Upper lobe of left lung (tissue), 6 donors: ENCODE data around the gene LNX2. TPM values are rescaled to one million over a fixed set of nuclear protein-coding genes. Genes with fewer than 3 reads are reported as not detected.

ENCODE experiments used
- ATAC-seq, 2 donors: fragments of 200-7000 bp; cut with Tn5 transposase; one replicate each; pipeline ENCODE4 v1.9.1; 2022; ENCODE audit warnings: mild to moderate bottlenecking in 2 of 2, moderate library complexity in 2 of 2; ENCODE audit not compliant: low FRiP score in 2 of 2
- DNase-seq, 2 donors: peaks; one replicate each; pipeline ENCODE4 v3.0.0-alpha.2; 2019 to 2020
- H3K27ac ChIP-seq, 4 donors: fragments of 200-600 bp; sonication (generic); one replicate each; pipeline ENCODE4 v1.5.1; 2016 to 2019
- H3K27me3 ChIP-seq, 4 donors: fragments of 200-600 bp; sonication (generic); one replicate each; pipeline ENCODE4 v1.5.1; 2017 to 2019
- H3K36me3 ChIP-seq, 4 donors: fragments of 200-600 bp; sonication (generic); one replicate each; pipeline ENCODE4 v1.5.1; 2016 to 2019
- H3K4me1 ChIP-seq, 4 donors: fragments of 200-600 bp; sonication (generic); one replicate each; pipeline ENCODE4 v1.5.1; 2018 to 2019
- H3K4me3 ChIP-seq, 4 donors: fragments of 200-600 bp; sonication (generic); one replicate each; pipeline ENCODE4 v1.5.1; 2017 to 2019; ENCODE audit warnings: mild to moderate bottlenecking in 2 of 4, moderate library complexity in 1 of 4
- H3K9me3 ChIP-seq, 4 donors: fragments of 200-600 bp; sonication (generic); one replicate each; pipeline ENCODE4 v1.5.1; 2018 to 2019
- CTCF ChIP-seq, 6 experiments: fragments of 450-650 bp in 4 of 6; fragments of 200-600 bp in 2 of 6; sonication (generic) in 2 of 6; IDR thresholded peaks; one replicate each; pipeline ENCODE4 v1.5.1; 2016 to 2019; ENCODE audit warnings: antibody characterized with exemption in 6 of 6
- EP300 ChIP-seq, 4 donors: sonication (generic); formaldehyde crosslinking; IDR thresholded peaks; one replicate each; pipeline ENCODE4 v1.5.1; 2017; ENCODE audit warnings: antibody characterized with exemption in 4 of 4, control low read depth in 2 of 4
- POLR2A ChIP-seq, 4 donors: fragments of 450-650 bp; IDR thresholded peaks; one replicate each; pipeline ENCODE4 v1.5.1; 2016 to 2017; ENCODE audit warnings: antibody characterized with exemption in 4 of 4, mild to moderate bottlenecking in 2 of 4
- POLR2AphosphoS5 ChIP-seq, 2 donors: sonication (generic); formaldehyde crosslinking; IDR thresholded peaks; one replicate each; pipeline ENCODE4 v1.5.1; 2017; ENCODE audit warnings: antibody characterized with exemption in 2 of 2
- WGBS, 2 donors: methylation state at CpG; one replicate each; pipeline ENCODE4 v1.1.5; 2017 to 2018; 5-methylcytosine and 5-hydroxymethylcytosine counted together
- total RNA-seq, 6 donors: library from RNA; depleted of rRNA in 4 of 6; stranded (reverse); fragments of >200 nt in 4 of 6; gene quantifications; one replicate each; pipeline versions ENCODE4 v1.1.0 to v1.2.1, GENCODE V29; 2016 to 2021
- donor health status: DM: no; HTN: no; CAD: no; lungs with moderate emphysema.
- donor health status: DM: no; HTN: yes; CAD: no; lungs with severe emphysema.

LNX2 gene
- total RNA-seq, 6 donors from 2014 or later: 20.4 to 75.3 (median 33.2) TPM

GRCh38 chr13:27588405-27588804 is 31.9 kb downstream of the LNX2 start:
- Histone ChIP-seq H3K27ac (no peak overlapping the region), H3K27me3 (no peaks in the 10 kb centered on the region), H3K9me3 (no peaks in the 10 kb centered on the region), H3K36me3 (no peaks in the 10 kb centered on the region), H3K4me1 (peaks cover 7 to 23% (median 15%) of the 10 kb centered on the region in 4 donors), H3K4me3 (no peak overlapping the region)
- TF ChIP-seq CTCF (IDR thresholded peaks at IDR 0.05): no peak
- no peak for TF ChIP-seq POLR2AphosphoS5 (IDR thresholded peaks at IDR 0.05)
- no peak for TF ChIP-seq EP300 (IDR thresholded peaks at IDR 0.05)
- no peak for TF ChIP-seq POLR2A (IDR thresholded peaks at IDR 0.05)
- ATAC-seq (no peak), DNase-seq (no peak)
- WGBS, 2 donors: 86 to 95% methylated on average over 1 of the region's 1 CpG

DNA sequence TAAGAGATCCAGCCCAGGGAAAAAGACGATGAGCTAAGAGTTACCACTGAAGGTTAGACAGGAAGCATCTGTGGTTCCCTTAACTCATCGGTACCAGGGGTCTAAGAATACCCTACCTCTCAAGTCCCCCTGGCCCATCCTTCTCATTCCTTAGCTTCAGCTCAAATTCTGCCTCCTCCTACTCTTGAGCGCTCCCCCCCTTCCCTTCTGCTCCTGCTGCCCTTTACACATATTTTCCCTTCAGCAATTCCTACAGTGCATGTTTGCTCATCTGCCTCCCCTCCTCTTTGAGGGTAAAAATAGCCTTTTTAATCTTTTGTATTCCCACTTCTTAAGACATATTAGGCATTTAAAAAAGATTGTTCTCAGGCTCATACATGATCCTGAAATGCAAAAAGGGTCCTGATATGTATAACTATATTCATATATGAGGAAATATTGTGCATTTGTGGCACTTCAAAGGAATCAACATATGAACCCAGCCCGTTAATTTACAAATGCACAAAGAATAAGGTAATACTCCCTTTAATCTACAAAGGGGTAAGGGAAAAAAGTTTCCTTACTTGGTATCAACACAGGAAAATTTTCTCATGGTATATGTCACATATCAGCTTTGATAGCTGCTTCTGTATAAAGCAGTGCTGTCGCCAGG is 33.1 kb downstream of the LNX2 start:
- Histone ChIP-seq H3K9me3 (no peaks in the 10 kb centered on the region), H3K4me1 (peaks cover 7 to 21% (median 17%) of the 10 kb centered on the region in 4 donors), H3K27ac (no peak overlapping the region), H3K36me3 (no peaks in the 10 kb centered on the region), H3K4me3 (no peak overlapping the region), H3K27me3 (no peaks in the 10 kb centered on the region)
- WGBS, 2 donors: 66 to 67% methylated on average over 5 of the region's 5 CpGs
- ATAC-seq (no peak), DNase-seq (no peak)
- TF ChIP-seq POLR2A (IDR thresholded peaks at IDR 0.05) (no peak), CTCF (IDR thresholded peaks at IDR 0.05) (no peak), POLR2AphosphoS5 (IDR thresholded peaks at IDR 0.05) (no peak), EP300 (IDR thresholded peaks at IDR 0.05) (no peak)

DNA sequence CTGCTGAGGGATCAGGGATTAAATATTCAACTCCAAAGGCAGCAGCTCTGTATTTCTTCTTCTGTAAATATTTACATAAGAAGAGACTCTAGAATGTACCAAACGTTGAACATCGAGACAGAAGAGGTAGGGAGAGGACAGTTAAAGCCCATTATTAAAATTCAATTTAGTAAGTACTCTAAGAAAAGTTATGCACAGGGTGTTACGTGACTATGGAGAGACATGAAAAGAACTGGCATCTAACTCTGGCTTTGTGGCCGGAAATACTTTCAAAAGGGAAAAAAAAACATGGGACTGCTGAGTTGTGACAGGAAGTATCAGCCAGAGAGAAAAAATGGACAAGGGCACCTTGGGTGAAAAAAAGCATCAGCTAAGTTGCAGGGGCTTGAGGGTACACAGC is 36.7 kb downstream of the LNX2 start:
- Histone ChIP-seq H3K27ac (no peak overlapping the region), H3K4me3 (no peak overlapping the region), H3K27me3 (no peaks in the 10 kb centered on the region), H3K4me1 (peaks cover 7 to 20% (median 16%) of the 10 kb centered on the region in 4 donors), H3K36me3 (peaks cover 0 to 6% (median 0%) of the 10 kb centered on the region in 4 donors), H3K9me3 (no peaks in the 10 kb centered on the region)
- WGBS, 2 donors: 28 to 34% methylated on average over 4 of the region's 4 CpGs
- DNase-seq (no peak), ATAC-seq (no peak)
- TF ChIP-seq POLR2AphosphoS5 (IDR thresholded peaks at IDR 0.05): no peak
- TF ChIP-seq POLR2A (IDR thresholded peaks at IDR 0.05): no peak

GRCh38 chr13:27578121-27579030 is 42.0 kb downstream of the LNX2 start:
- ATAC-seq (no peak), DNase-seq (no peak)
- 97% methylated on average over 6 of the region's 6 CpGs for WGBS, 2 donors
- Histone ChIP-seq H3K4me3 (no peak overlapping the region), H3K27me3 (no peaks in the 10 kb centered on the region), H3K4me1 (peaks cover 0 to 6% (median under 1%) of the 10 kb centered on the region in 4 donors), H3K9me3 (no peaks in the 10 kb centered on the region), H3K27ac (no peak overlapping the region), H3K36me3 (peaks cover 0 to 6% (median 0%) of the 10 kb centered on the region in 4 donors)
- TF ChIP-seq CTCF (IDR thresholded peaks at IDR 0.05): no peak
- TF ChIP-seq POLR2AphosphoS5 (IDR thresholded peaks at IDR 0.05): no peak
- no peak for TF ChIP-seq EP300 (IDR thresholded peaks at IDR 0.05)
- no peak for TF ChIP-seq POLR2A (IDR thresholded peaks at IDR 0.05)

DNA sequence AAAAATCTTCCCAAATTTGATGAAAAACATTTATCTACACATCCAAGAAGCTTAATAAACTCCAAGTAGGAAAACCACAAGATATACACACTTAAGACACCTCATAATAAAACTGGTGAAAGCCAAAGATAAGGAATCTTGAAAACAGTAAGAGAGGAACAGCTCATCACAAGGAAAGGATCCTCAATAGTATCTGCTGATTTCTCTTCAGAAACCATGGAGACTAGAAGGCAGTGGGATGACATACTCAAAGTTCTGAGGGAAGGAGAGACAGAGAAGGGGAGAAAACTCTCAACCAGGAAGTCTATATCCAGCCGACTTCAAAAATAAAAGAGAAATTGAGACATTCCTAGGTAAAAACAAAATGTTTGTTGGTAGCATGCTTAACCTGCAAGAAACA is 45.7 kb downstream of the LNX2 start:
- Histone ChIP-seq H3K27ac (no peak overlapping the region), H3K27me3 (no peaks in the 10 kb centered on the region), H3K36me3 (peaks cover 0 to 2% (median 0%) of the 10 kb centered on the region in 4 donors), H3K9me3 (no peaks in the 10 kb centered on the region), H3K4me3 (no peak overlapping the region), H3K4me1 (peaks cover 0 to 6% (median 0%) of the 10 kb centered on the region in 4 donors)
- TF ChIP-seq POLR2A (IDR thresholded peaks at IDR 0.05) (no peak), POLR2AphosphoS5 (IDR thresholded peaks at IDR 0.05) (no peak), EP300 (IDR thresholded peaks at IDR 0.05) (no peak), CTCF (IDR thresholded peaks at IDR 0.05) (no peak)
- 81 to 97% methylated on average over 1 of the region's 1 CpG for whole genome bisulfite sequencing, 2 donors
- ATAC-seq: no peak
- no peak for DNase-seq
